ENCODE measurements around the gene PTPRCAP. TPM values are rescaled to one million over a fixed set of nuclear protein-coding genes. Genes with fewer than 3 reads are reported as not detected.
A peak's percentile ranks its signal among the peaks of the same experiment; 100 is the strongest.

PTPRCAP gene
- total RNA-seq, 1 experiment from 2014 or later = 0.15 TPM

GRCh38 chr11:67484847-67485311 lies 47.4 kb upstream of the PTPRCAP start:
- DNase-seq = no peak
- H3K79me2 ChIP-seq (ENCODE audit: low read length) = peaks cover 23% of the 10 kb centered on the region
- no peaks in the 10 kb centered on the region for H3K27me3 ChIP-seq (ENCODE audit: low read length)
- H3K4me2 ChIP-seq (ENCODE audit: low read length) = peak overlapping the region; percentile 90; the same call in 1 of the 2 replicates
- no peaks in the 10 kb centered on the region for H3F3A ChIP-seq (ENCODE audit: low read length, unreplicated experiment)
- TF ChIP-seq CTCF (conservative IDR thresholded peaks at IDR 0.05; ENCODE audit: low read depth, low read length) = no peak
- no peak overlapping the region for H3K9ac ChIP-seq (ENCODE audit: low read length)
- H4K20me1 ChIP-seq (ENCODE audit: low read length) = no peaks in the 10 kb centered on the region
- H3K9me3 ChIP-seq (ENCODE audit: low read length) = no peaks in the 10 kb centered on the region
- ChIA-PET CTCF (no interaction called here), POLR2A (ENCODE audit: unreplicated experiment) (no interaction called here)
- no peak overlapping the region for H3K27ac ChIP-seq (ENCODE audit: low read length)
- BruUV-seq (replicated peaks) = no TSS peak
- no peaks in the 10 kb centered on the region for H3K9me2 ChIP-seq (replicated peaks; ENCODE audit: low read length)
- H3K4me3 ChIP-seq (ENCODE audit: low read length) = no peak overlapping the region
- no peaks in the 10 kb centered on the region; the same call in 1 of the 2 replicates for H3K36me3 ChIP-seq (ENCODE audit: low read depth, low read length)
- H3K4me1 ChIP-seq (ENCODE audit: insufficient read depth, low read length) = peaks cover 15% of the 10 kb centered on the region
- H2AFZ ChIP-seq (ENCODE audit: low read length) = no peak overlapping the region
- intact Hi-C loops (cut with micrococcal nuclease) = no loop called here
- ATAC-seq = no peak

- no TSS peak for BruUV-seq (replicated peaks)
- CTCF ChIA-PET = no interaction called here
- intact Hi-C loops (cut with micrococcal nuclease) = loop anchor here (2.0 kb wide), 1 partner anchor 21 kb away; the partner anchor contains the start of gene PITPNM1
- Histone ChIP-seq H4K20me1 (ENCODE audit: low read length) (no peaks in the 10 kb centered on the region), H3K4me2 (ENCODE audit: low read length) (peak overlapping the region; percentile 90), H3K36me3 (ENCODE audit: low read depth, low read length) (no peaks in the 10 kb centered on the region; the same call in 1 of the 2 replicates), H3K79me2 (ENCODE audit: low read length) (peaks cover 23% of the 10 kb centered on the region), H3K4me3 (ENCODE audit: low read length) (peak overlapping the region; percentile 73), H3K9me2 (replicated peaks; ENCODE audit: low read length) (no peaks in the 10 kb centered on the region), H3K4me1 (ENCODE audit: insufficient read depth, low read length) (peaks cover 15% of the 10 kb centered on the region), H3K9me3 (ENCODE audit: low read length) (no peaks in the 10 kb centered on the region), H3K27ac (ENCODE audit: low read length) (no peak overlapping the region), H3F3A (ENCODE audit: low read length, unreplicated experiment) (no peaks in the 10 kb centered on the region), H2AFZ (ENCODE audit: low read length) (no peak overlapping the region), H3K27me3 (ENCODE audit: low read length) (no peaks in the 10 kb centered on the region), H3K9ac (ENCODE audit: low read length) (peak overlapping the region; percentile 73)
- DNase-seq = no peak
- ATAC-seq = no peak
- POLR2A ChIA-PET (ENCODE audit: unreplicated experiment) = no interaction called here
- TF ChIP-seq EZH2phosphoT487 (IDR thresholded peaks at IDR 0.05; ENCODE audit: borderline replicate concordance, low read length) (no peak), EZH2 (IDR thresholded peaks at IDR 0.05; ENCODE audit: low read length, unreplicated experiment) (no peak), CTCF (conservative IDR thresholded peaks at IDR 0.05; ENCODE audit: low read depth, low read length) (no peak)
Observed at GRCh38 chr11:67483831-67484665, 46.6 kb upstream of the PTPRCAP start.
